ENCODE measurements around the gene TAL2.

Gene TAL2

DNA sequence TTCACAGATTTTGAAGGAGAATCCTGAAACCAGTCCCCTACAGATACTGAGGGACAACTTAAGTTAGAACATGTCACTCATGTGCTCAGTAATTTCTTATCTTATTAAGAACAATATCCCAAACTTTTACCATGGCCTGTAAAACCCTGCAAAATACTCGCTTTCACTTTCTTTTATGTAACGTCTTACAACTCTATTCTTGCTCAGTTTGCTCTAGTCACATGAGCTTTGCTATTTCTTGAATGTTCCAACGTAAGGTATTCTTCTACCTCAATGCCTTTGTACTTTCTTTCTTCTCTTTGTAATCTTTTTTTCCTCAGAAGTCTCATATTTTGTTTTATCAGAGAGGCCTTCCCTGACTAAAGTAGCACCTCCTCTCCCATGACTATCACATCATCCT, 46.1 kb downstream of the TAL2 start:
- TF ChIP-seq YY1 (IDR thresholded peaks at IDR 0.05; ENCODE audit: low read depth) (no peak), EP300 (IDR thresholded peaks at IDR 0.05; ENCODE audit: borderline replicate concordance) (no peak), TAF1 (IDR thresholded peaks at IDR 0.05; ENCODE audit: low read depth) (no peak), CREB1 (IDR thresholded peaks at IDR 0.05; ENCODE audit: low read depth) (no peak), TCF12 (IDR thresholded peaks at IDR 0.05; ENCODE audit: low read depth) (no peak), TEAD4 (IDR thresholded peaks at IDR 0.05) (no peak), FOXM1 (IDR thresholded peaks at IDR 0.05; ENCODE audit: borderline replicate concordance, low read depth) (no peak), CEBPB (IDR thresholded peaks at IDR 0.05) (no peak), NFIC (IDR thresholded peaks at IDR 0.05) (no peak), ZBTB7A (IDR thresholded peaks at IDR 0.05; ENCODE audit: low read depth) (no peak), EGR1 (IDR thresholded peaks at IDR 0.05) (no peak), RAD21 (IDR thresholded peaks at IDR 0.05; ENCODE audit: low read depth) (no peak)
- TF ChIP-seq, protein P1, sequence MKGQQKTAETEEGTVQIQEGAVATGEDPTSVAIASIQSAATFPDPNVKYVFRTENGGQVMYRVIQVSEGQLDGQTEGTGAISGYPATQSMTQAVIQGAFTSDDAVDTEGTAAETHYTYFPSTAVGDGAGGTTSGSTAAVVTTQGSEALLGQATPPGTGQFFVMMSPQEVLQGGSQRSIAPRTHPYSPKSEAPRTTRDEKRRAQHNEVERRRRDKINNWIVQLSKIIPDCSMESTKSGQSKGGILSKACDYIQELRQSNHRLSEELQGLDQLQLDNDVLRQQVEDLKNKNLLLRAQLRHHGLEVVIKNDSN (IDR thresholded peaks at IDR 0.05): no peak
- TF ChIP-seq, protein P2, sequence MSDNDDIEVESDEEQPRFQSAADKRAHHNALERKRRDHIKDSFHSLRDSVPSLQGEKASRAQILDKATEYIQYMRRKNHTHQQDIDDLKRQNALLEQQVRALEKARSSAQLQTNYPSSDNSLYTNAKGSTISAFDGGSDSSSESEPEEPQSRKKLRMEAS (IDR thresholded peaks at IDR 0.05): no peak
- TF ChIP-seq, protein P3, sequence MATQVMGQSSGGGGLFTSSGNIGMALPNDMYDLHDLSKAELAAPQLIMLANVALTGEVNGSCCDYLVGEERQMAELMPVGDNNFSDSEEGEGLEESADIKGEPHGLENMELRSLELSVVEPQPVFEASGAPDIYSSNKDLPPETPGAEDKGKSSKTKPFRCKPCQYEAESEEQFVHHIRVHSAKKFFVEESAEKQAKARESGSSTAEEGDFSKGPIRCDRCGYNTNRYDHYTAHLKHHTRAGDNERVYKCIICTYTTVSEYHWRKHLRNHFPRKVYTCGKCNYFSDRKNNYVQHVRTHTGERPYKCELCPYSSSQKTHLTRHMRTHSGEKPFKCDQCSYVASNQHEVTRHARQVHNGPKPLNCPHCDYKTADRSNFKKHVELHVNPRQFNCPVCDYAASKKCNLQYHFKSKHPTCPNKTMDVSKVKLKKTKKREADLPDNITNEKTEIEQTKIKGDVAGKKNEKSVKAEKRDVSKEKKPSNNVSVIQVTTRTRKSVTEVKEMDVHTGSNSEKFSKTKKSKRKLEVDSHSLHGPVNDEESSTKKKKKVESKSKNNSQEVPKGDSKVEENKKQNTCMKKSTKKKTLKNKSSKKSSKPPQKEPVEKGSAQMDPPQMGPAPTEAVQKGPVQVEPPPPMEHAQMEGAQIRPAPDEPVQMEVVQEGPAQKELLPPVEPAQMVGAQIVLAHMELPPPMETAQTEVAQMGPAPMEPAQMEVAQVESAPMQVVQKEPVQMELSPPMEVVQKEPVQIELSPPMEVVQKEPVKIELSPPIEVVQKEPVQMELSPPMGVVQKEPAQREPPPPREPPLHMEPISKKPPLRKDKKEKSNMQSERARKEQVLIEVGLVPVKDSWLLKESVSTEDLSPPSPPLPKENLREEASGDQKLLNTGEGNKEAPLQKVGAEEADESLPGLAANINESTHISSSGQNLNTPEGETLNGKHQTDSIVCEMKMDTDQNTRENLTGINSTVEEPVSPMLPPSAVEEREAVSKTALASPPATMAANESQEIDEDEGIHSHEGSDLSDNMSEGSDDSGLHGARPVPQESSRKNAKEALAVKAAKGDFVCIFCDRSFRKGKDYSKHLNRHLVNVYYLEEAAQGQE (IDR thresholded peaks at IDR 0.05; ENCODE audit: low read depth): no peak

DNA sequence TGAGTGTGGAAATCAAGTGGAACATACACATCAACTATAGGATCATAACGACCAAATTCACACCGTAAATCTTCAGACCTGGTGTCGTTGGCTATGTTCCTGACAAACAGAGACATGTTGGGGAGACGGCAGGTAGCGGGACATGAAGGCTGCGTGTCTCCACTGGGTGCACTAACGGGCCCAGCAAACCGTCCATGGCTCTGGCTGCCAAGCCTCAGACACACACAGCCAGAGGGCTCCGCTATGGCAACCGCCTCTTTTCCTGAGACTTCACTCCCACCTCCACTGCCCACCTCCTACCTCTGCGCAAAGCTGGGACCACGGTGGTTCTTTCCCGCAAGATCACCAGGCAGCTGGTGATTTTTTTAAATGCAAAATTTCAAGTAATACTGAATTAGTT, 48.4 kb downstream of the TAL2 start:
- TF ChIP-seq ZBTB7A (IDR thresholded peaks at IDR 0.05; ENCODE audit: low read depth): no peak
- no peak for TF ChIP-seq TAF1 (IDR thresholded peaks at IDR 0.05; ENCODE audit: low read depth)
- no peak for TF ChIP-seq NFIC (IDR thresholded peaks at IDR 0.05)
- no peak for TF ChIP-seq YY1 (IDR thresholded peaks at IDR 0.05; ENCODE audit: low read depth)
- TF ChIP-seq CEBPB (IDR thresholded peaks at IDR 0.05): no peak
- TF ChIP-seq, protein P3 (IDR thresholded peaks at IDR 0.05; ENCODE audit: low read depth): no peak

DNA sequence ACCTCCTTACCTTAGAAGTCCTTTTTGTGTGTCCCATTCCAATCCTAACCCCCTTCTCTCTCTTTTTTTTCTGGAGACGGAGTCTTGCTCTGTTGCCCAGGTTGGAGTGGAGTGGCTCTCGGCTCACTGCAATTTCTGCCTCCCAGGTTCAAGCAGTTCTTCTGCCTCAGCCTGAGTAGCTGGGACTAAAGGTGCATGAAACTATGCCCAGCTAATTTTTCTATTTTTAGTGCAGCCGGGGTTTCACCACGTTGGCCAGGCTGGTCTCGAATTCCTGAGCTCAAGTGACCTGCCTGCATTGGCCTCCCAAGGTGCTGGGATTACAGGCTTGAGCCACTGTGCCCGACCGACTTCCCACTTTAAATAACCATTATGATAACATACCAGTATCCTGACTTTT, 49.6 kb downstream of the TAL2 start:
- TF ChIP-seq EP300 (IDR thresholded peaks at IDR 0.05; ENCODE audit: borderline replicate concordance) (no peak), YY1 (IDR thresholded peaks at IDR 0.05; ENCODE audit: low read depth) (no peak), TEAD4 (IDR thresholded peaks at IDR 0.05) (no peak), RAD21 (IDR thresholded peaks at IDR 0.05; ENCODE audit: low read depth) (no peak), NFIC (IDR thresholded peaks at IDR 0.05) (no peak), CEBPB (IDR thresholded peaks at IDR 0.05) (no peak), TAF1 (IDR thresholded peaks at IDR 0.05; ENCODE audit: low read depth) (no peak), CREB1 (IDR thresholded peaks at IDR 0.05; ENCODE audit: low read depth) (no peak), FOXM1 (IDR thresholded peaks at IDR 0.05; ENCODE audit: borderline replicate concordance, low read depth) (no peak)
- TF ChIP-seq, protein P1 (IDR thresholded peaks at IDR 0.05): no peak
- TF ChIP-seq, protein P2 (IDR thresholded peaks at IDR 0.05): no peak

DNA sequence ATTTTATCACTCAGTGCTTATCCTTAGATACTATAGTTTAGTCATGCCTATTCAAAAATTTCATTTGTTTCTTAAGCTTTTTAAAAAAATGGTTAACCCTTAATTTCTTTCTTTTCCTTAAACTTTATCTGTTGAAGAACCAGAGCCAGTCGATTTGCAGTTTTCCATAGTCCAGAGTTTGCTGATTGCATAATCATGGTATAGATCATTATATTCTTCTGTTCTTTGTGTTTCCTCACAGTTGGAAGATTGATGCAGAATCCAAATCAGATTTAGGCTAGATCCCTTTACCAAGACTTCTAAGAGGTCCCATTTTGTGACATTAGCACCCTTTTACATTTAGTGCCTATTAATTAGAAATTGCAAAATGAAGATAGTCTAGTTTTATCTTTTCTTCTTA, 50.0 kb downstream of the TAL2 start:
- TF ChIP-seq NFIC (IDR thresholded peaks at IDR 0.05) (no peak), EGR1 (IDR thresholded peaks at IDR 0.05) (no peak)

Measured in Ishikawa (cell line).